ENCODE results near the gene PPCDC. TPM values are rescaled to one million over a fixed set of nuclear protein-coding genes. Genes with fewer than 3 reads are reported as not detected.

PPCDC gene, protein sequence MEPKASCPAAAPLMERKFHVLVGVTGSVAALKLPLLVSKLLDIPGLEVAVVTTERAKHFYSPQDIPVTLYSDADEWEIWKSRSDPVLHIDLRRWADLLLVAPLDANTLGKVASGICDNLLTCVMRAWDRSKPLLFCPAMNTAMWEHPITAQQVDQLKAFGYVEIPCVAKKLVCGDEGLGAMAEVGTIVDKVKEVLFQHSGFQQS
- total RNA-seq: 10 to 100 TPM; 12.4 to 18.9 (median 18.2) TPM
- long read RNA-seq, donor 1, transcript PPCDC-201 (6 exons, 2,250 nt): major isoform, 5 of 10 reads
- long read RNA-seq, donor 1, partial matches to known transcripts: 0 of 10 reads
- long read RNA-seq, donor 1, other reads (novel, unspliced or antisense): 3 of 10 reads
- long read RNA-seq, donor 2, partial matches to known transcripts: 4 of 20 reads
- long read RNA-seq, donor 2, other reads (novel, unspliced or antisense): 4 of 20 reads

DNA sequence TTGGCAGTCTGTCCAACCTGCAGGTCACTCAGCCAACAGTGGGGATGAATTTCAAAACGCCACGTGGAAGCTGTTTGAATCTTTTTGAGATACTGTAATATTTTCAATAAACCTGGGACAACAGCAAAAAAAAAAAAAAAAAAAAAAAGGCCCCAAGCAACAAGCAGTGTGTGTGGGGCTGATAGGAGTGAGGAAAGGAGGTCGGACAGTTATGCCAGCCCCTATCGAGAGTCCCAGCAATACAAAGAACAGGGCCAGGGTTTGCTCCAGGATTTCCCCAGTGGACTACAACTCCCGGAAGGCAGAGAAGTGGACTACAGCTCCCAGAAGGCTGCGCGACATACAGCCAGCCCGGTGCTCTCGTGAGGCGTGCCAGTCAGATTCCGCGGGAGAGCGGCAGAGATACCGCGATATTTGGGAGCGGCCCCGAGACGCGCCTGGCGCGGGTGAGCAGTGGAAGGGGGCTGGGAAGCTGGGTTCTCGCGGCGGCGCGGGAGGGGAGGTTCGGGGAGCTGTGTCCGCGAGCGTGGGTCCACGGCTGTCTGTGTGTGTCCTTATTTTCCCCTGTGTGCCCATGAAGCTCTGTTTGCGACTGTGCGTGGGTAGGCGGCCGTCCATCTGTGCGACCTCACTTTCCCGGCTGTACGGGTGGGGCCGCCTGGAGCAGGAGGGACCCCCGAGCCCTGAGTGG, at the start of gene PPCDC:
Gene PPCDC (plus strand): TSS at position 410 of the 691 bp plus-strand sequence. CDS start 4,729 bp downstream, outside the sequence.
- intact Hi-C loops (cut with DNase I, micrococcal nuclease): no loop called here
- H3K4me3 ChIP-seq: peak within 1 kb of the TSS; percentile 45
- H3K4me1 ChIP-seq (ENCODE audit: low read depth): peaks cover 13% of the 10 kb centered on the region
- peak; percentile 97 to 98 (median 98) for DNase-seq
- peak; percentile 99 for ATAC-seq
- no peaks in the 10 kb centered on the region for H3K9me3 ChIP-seq
- TF ChIP-seq CTCF (IDR thresholded peaks at IDR 0.05): no peak
- H3K36me3 ChIP-seq (ENCODE audit: low read depth): no peaks in the 10 kb centered on the region

DNA sequence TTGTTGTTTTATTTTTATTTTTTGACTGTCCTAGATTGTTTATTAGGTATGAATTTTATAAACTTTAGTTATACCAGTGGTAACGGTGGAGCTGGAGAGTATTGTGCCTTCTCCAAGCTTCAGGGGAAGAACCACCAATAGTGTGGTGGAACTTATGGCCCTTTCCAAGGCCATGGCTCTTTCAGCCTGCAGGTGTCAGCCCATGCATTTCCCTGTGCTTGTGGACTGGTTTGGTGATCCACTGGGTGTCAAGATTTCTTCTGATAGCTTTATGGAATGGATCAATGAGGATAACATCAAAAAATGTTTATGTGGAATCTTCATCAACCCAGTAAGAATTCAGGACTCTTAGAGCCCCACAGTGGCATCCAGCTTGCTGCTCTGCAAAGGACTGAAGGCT, 47.2 kb upstream of the PPCDC start:
- DNase-seq: peak in 1 of 3 donors; percentile 2
- Histone ChIP-seq H3K4me3 (no peak overlapping the region), H3K9me3 (no peaks in the 10 kb centered on the region), H3K36me3 (ENCODE audit: low read depth) (no peaks in the 10 kb centered on the region), H3K4me1 (ENCODE audit: low read depth) (no peaks in the 10 kb centered on the region)
- intact Hi-C loops (cut with DNase I, micrococcal nuclease): no loop called here
- ATAC-seq: no peak
- TF ChIP-seq CTCF (IDR thresholded peaks at IDR 0.05): no peak

DNA sequence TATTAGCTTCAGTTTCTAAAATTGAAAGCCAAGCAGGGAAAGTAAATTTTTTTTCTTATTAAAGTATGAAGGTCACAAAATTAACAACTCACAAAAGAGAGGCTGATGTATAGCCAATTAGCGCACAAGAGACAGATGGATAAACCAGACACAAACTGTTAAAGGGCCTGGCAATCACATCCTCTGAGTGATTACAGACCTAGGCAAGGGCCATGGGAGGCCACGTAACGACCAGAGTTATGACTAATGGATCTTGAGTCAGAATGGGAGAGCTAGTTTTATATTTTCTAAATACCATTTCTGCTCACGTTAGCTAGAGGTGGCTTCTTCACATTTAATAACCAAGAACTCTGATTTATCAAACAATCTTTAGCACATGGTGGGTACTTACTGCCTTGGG, 45.8 kb upstream of the PPCDC start:
- intact Hi-C loops (cut with DNase I, micrococcal nuclease): no loop called here
- no peak for ATAC-seq

GRCh38 chr15:74978077-74978476, 45.3 kb upstream of the PPCDC start:
- Histone ChIP-seq H3K4me1 (ENCODE audit: low read depth) (peaks cover 3% of the 10 kb centered on the region), H3K36me3 (ENCODE audit: low read depth) (no peaks in the 10 kb centered on the region), H3K4me3 (no peak overlapping the region), H3K9me3 (no peaks in the 10 kb centered on the region)
- TF ChIP-seq CTCF (IDR thresholded peaks at IDR 0.05): no peak
- DNase-seq (no peak), ATAC-seq (no peak)
- intact Hi-C loops (cut with DNase I, micrococcal nuclease): no loop called here

More for the DNA sequence above, 45.8 kb upstream of the PPCDC start:
- Histone ChIP-seq H3K4me3 (no peak overlapping the region), H3K36me3 (ENCODE audit: low read depth) (no peaks in the 10 kb centered on the region), H3K9me3 (no peaks in the 10 kb centered on the region), H3K4me1 (ENCODE audit: low read depth) (no peaks in the 10 kb centered on the region)
- DNase-seq: no peak
- no peak for TF ChIP-seq CTCF (IDR thresholded peaks at IDR 0.05)

DNA sequence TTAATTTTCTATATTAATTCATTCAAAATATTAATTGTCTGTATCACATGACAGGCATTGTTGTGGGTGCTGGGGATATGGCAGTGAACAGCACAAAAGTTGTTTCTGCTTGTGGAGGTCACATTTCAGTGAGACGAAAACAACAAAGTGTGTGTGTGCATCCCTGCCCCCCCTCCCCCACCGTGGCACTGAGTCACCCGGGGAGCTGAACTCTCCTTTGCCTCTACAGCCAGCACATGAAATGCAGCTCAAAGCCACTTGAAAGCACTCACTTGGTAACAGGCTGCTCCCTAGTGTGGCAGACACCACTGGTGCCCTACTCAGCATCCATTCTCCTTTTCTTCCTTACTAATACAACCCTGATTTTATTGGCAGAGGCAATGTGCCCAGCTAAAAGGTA, 44.9 kb upstream of the PPCDC start:
- ATAC-seq: no peak
- TF ChIP-seq CTCF (IDR thresholded peaks at IDR 0.05): no peak
- Histone ChIP-seq H3K4me1 (ENCODE audit: low read depth) (peaks cover 4% of the 10 kb centered on the region), H3K4me3 (no peak overlapping the region), H3K9me3 (no peaks in the 10 kb centered on the region), H3K36me3 (ENCODE audit: low read depth) (no peaks in the 10 kb centered on the region)
- DNase-seq: peak in 1 of 3 donors; percentile 14
- intact Hi-C loops (cut with DNase I, micrococcal nuclease): no loop called here

Data from mucosa of descending colon (tissue), 3 donors.